Tibial nerve (tissue), 4 donors: ENCODE results near the gene EXOC3. TPM values are rescaled to one million over a fixed set of nuclear protein-coding genes. Genes with fewer than 3 reads are reported as not detected.

ENCODE experiments used
- DNase-seq, 2 donors: peaks; one replicate each; pipeline ENCODE4 v3.0.0-alpha.2; 2019; ENCODE audit warnings: low spot score in 2 of 2
- H3K27ac ChIP-seq, 4 donors: fragments of 200-600 bp; sonication (generic) in 3 of 4; one replicate each; pipeline ENCODE4 v1.5.1; 2017 to 2019; ENCODE audit warnings: mild to moderate bottlenecking in 1 of 4
- H3K27me3 ChIP-seq, 2 donors: fragments of 200-600 bp; sonication (generic) in 1 of 2; one replicate each; pipeline versions ENCODE4 v1.5.1 to v1.6.0; 2017 to 2019
- H3K36me3 ChIP-seq, 3 donors: fragments of 200-600 bp; sonication (generic); one replicate each; pipeline ENCODE4 v1.5.1; 2018 to 2019
- H3K4me1 ChIP-seq, 4 donors: fragments of 200-600 bp; sonication (generic) in 3 of 4; one replicate each; pipeline ENCODE4 v1.5.1; 2017 to 2019
- H3K4me3 ChIP-seq, 4 donors: fragments of 200-600 bp; sonication (generic) in 3 of 4; one replicate each; pipeline ENCODE4 v1.5.1; 2017 to 2019; ENCODE audit warnings: mild to moderate bottlenecking in 1 of 4, moderate library complexity in 1 of 4
- H3K9me3 ChIP-seq, 4 donors: fragments of 200-600 bp; sonication (generic) in 3 of 4; one replicate each; pipeline ENCODE4 v1.5.1; 2017 to 2019
- EP300 ChIP-seq, 2 donors: sonication (generic); formaldehyde crosslinking; IDR thresholded peaks; one replicate each; pipeline ENCODE4 v1.6.1; 2017; ENCODE audit warnings: antibody characterized with exemption in 2 of 2, mild to moderate bottlenecking in 1 of 2
- POLR2A ChIP-seq, 2 donors: fragments of 450-650 bp; IDR thresholded peaks; one replicate each; pipeline ENCODE4 v1.6.1; 2017; ENCODE audit warnings: antibody characterized with exemption in 2 of 2, mild to moderate bottlenecking in 2 of 2, moderate library complexity in 2 of 2
- WGBS, 2 donors: methylation state at CpG; one replicate each; pipeline ENCODE4 v1.1.5; 2018; 5-methylcytosine and 5-hydroxymethylcytosine counted together
- total RNA-seq, 4 donors: library from RNA; depleted of rRNA; stranded (reverse); fragments of >200 nt; gene quantifications; one replicate each; pipeline ENCODE4 v1.1.0, GENCODE V29; 2016
- TF ChIP-seq, protein P1 (sequence below), 5 experiments: fragments of 200-600 bp in 3 of 5; fragments of 450-650 bp in 2 of 5; sonication (generic) in 3 of 5; IDR thresholded peaks; one replicate each; pipeline ENCODE4 v1.5.1; 2016 to 2019; ENCODE audit warnings: antibody characterized with exemption in 5 of 5, mild to moderate bottlenecking in 3 of 5, moderate library complexity in 2 of 5

Gene EXOC3
- total RNA-seq, 4 donors from 2014 or later: 53.5 to 98.4 (median 58.8) TPM

DNA sequence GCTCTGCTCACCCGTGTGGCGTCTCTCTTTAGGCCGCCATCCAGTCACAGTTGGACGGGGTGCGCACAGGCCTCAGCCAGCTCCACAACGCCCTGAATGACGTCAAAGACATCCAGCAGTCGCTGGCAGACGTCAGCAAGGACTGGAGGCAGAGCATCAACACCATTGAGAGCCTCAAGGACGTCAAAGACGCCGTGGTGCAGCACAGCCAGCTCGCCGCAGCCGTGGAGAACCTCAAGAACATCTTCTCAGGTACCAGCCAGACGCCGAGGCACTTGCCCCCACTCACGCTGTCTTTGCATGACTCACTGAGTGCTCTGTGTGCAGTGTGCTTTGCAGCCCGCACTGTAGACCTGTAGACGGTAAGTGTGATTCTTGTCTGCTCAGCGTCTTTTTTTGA, 4.5 kb downstream of the EXOC3 start:
- 94 to 96% methylated on average over 21 of the region's 21 CpGs for WGBS, 2 donors
- Histone ChIP-seq H3K4me3 (no peak overlapping the region), H3K27ac (no peak overlapping the region), H3K36me3 (peaks cover 0 to 71% (median 32%) of the 10 kb centered on the region in 3 donors), H3K4me1 (peaks cover 0 to 22% (median 10%) of the 10 kb centered on the region in 4 donors), H3K9me3 (peaks cover 0 to 17% (median 6%) of the 10 kb centered on the region in 4 donors), H3K27me3 (no peaks in the 10 kb centered on the region)
- no peak for TF ChIP-seq POLR2A (IDR thresholded peaks at IDR 0.05)
- TF ChIP-seq, protein P1, sequence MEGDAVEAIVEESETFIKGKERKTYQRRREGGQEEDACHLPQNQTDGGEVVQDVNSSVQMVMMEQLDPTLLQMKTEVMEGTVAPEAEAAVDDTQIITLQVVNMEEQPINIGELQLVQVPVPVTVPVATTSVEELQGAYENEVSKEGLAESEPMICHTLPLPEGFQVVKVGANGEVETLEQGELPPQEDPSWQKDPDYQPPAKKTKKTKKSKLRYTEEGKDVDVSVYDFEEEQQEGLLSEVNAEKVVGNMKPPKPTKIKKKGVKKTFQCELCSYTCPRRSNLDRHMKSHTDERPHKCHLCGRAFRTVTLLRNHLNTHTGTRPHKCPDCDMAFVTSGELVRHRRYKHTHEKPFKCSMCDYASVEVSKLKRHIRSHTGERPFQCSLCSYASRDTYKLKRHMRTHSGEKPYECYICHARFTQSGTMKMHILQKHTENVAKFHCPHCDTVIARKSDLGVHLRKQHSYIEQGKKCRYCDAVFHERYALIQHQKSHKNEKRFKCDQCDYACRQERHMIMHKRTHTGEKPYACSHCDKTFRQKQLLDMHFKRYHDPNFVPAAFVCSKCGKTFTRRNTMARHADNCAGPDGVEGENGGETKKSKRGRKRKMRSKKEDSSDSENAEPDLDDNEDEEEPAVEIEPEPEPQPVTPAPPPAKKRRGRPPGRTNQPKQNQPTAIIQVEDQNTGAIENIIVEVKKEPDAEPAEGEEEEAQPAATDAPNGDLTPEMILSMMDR (IDR thresholded peaks at IDR 0.05): no peak
- no peak for TF ChIP-seq EP300 (IDR thresholded peaks at IDR 0.05)
- no peak for DNase-seq

DNA sequence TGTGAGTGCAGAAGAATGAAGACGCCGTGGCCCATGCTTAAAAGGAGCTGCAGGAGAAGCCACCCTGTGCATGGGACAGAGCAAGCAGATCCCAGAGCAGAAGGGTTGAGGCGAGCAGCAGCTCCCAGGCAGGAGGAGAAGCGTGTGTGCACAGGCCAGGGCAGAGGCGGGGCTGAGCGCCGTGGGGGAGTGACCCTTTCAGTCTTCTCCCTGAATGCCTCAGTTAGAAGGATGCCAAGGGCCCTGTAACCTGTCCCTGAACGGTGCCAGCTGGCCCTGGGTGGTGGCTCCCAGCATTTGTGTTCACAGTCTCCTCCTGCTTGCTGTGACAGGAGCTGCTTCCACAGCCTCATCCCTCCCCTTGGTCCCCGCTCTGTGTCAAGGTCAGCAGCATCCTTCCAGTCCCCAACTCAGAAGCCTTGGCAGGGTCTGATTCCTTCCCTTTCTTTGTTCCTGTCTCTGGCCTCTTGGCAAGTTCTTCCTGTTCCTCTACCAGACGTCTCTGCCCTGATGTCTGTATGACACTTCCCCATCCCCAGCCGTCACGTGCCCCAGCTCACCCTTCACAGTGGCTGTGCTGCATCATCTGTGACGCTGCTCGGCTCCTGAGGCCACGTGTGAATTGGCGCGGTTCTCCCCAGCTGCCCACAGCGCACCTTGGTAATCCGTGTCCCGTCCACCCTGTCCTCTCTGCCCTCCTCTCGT, 5.2 kb downstream of the EXOC3 start:
- Histone ChIP-seq H3K27ac (no peak overlapping the region), H3K27me3 (no peaks in the 10 kb centered on the region), H3K4me3 (no peak overlapping the region), H3K36me3 (peaks cover 0 to 78% (median 34%) of the 10 kb centered on the region in 3 donors), H3K9me3 (peaks cover 0 to 21% (median 7%) of the 10 kb centered on the region in 4 donors), H3K4me1 (peaks cover 0 to 22% (median 10%) of the 10 kb centered on the region in 4 donors)
- peak in 1 of 2 donors; percentile 33 for TF ChIP-seq EP300 (IDR thresholded peaks at IDR 0.05)
- TF ChIP-seq POLR2A (IDR thresholded peaks at IDR 0.05): no peak
- DNase-seq: peak in 1 of 2 donors; percentile 48
- 78 to 86% methylated on average over 18 to 21 of the region's 21 CpGs for WGBS, 2 donors

DNA sequence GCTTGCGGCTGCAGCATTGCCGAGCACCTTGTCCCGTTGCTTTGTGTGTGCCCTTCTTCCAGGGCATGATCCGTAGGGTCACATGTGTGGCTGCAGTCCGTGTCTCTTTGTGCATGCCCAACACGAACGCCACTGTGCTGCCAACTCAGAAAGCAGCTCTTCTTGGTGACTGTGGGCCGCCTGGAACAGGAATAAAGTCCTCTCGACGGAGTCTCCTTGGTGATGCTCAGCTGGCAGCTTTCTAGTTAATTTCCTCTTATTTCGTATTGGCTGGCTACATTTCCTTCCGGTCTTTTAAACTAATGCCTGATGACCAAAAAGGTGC, 5.8 kb downstream of the EXOC3 start:
- H3K9me3 ChIP-seq: peaks cover 0 to 21% (median 7%) of the 10 kb centered on the region in 4 donors
- WGBS, 2 donors: 87 to 89% methylated on average over 12 of the region's 12 CpGs
- H3K4me3 ChIP-seq: no peak overlapping the region
- no peaks in the 10 kb centered on the region for H3K27me3 ChIP-seq
- H3K36me3 ChIP-seq: peaks cover 0 to 83% (median 40%) of the 10 kb centered on the region in 3 donors
- H3K4me1 ChIP-seq: peaks cover 0 to 19% (median 8%) of the 10 kb centered on the region in 4 donors
- no peak overlapping the region for H3K27ac ChIP-seq
- no peak for DNase-seq
- TF ChIP-seq, protein P1 (IDR thresholded peaks at IDR 0.05): no peak
- TF ChIP-seq EP300 (IDR thresholded peaks at IDR 0.05) (no peak), POLR2A (IDR thresholded peaks at IDR 0.05) (no peak)

DNA sequence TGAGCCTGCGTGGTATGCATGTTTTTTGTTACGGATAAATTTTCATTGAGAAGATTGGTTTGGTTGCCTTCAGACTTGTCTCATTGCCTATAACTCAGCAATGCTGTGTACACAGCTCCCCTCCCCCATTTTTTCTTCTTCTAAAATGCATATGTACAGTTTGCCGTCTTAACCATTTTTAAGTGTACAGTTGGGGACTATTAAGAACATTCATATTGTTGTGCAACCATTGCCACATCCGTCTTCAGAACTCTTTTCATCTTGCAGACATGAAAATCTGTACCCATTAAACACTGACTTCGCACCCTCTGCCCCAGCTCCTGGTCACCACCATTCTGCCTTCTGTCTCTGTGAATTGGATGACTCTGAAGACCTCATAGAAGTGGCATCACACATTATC, 6.2 kb downstream of the EXOC3 start:
- no peak overlapping the region for H3K27ac ChIP-seq
- no peak for TF ChIP-seq EP300 (IDR thresholded peaks at IDR 0.05)
- TF ChIP-seq, protein P1 (IDR thresholded peaks at IDR 0.05): no peak
- 93 to 94% methylated on average over 5 of the region's 5 CpGs for WGBS, 2 donors
- peaks cover 0 to 87% (median 41%) of the 10 kb centered on the region in 3 donors for H3K36me3 ChIP-seq
- H3K9me3 ChIP-seq: peaks cover 0 to 21% (median 7%) of the 10 kb centered on the region in 4 donors
- no peak overlapping the region for H3K4me3 ChIP-seq
- DNase-seq: no peak
- H3K4me1 ChIP-seq: peaks cover 0 to 14% (median 3%) of the 10 kb centered on the region in 4 donors
- H3K27me3 ChIP-seq: no peaks in the 10 kb centered on the region

DNA sequence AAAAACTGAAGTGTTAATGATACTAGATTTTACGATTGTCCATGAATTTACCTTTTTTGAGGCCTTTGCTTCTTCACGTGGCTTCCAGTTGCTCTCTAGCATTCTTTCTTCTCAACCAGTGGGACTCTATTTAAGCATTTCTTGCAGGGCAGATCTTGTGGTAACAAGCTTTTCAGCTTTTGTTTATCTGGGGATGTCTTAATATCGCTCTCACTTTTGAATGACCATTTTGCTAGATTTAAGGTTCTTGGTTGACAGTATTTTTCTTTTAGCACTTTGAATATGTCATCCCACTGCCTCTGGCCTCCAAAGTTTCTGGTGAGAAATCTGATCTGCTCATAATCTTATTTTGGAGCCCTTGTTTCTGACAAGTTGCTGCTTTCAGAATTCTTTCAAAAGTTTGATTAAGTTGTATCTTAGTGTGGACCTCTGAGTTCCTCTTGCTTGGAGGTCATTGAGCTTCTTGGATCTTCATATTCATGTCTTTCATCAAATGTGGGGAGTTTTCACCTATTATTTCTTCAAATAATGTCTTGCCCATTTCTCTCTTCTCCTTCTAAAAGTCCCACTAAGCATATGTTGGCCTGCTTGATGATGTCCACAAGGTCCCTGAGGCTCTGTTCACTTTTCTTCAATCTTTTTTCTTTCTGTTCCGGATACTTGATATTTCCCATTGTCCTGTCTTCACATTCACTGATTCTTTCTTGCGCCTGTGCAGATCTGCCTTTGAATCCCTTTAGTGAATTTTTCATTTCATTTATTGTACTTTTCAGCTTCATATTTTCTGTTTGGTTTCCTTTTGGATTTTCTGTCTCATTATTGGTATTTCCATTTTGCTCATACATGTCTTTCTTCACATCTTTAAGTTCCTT, 8.8 kb downstream of the EXOC3 start:
- WGBS, 2 donors: 78 to 98% methylated on average over 5 of the region's 5 CpGs
- no peak for TF ChIP-seq POLR2A (IDR thresholded peaks at IDR 0.05)
- TF ChIP-seq, protein P1 (IDR thresholded peaks at IDR 0.05): no peak
- Histone ChIP-seq H3K27me3 (no peaks in the 10 kb centered on the region), H3K27ac (no peak overlapping the region), H3K4me1 (no peaks in the 10 kb centered on the region), H3K9me3 (peaks cover 0 to 21% (median 7%) of the 10 kb centered on the region in 4 donors), H3K4me3 (no peak overlapping the region), H3K36me3 (peaks cover 3 to 100% (median 43%) of the 10 kb centered on the region in 3 donors)
- DNase-seq: no peak
